Rectal smooth muscle tissue (tissue), 1 donor: Measurements from ENCODE around the gene ANKS1A.

ENCODE experiments used
- H3K27ac ChIP-seq: one replicate; pipeline ENCODE4 v1.7.0; 2013; ENCODE audit warnings: low read depth, low read length, inconsistent platforms
- H3K27me3 ChIP-seq: one replicate; pipeline ENCODE4 v1.7.0; 2013; ENCODE audit warnings: low read length; ENCODE audit not compliant: control insufficient read depth, insufficient read depth
- H3K36me3 ChIP-seq: one replicate; pipeline ENCODE4 v1.7.0; 2013; ENCODE audit warnings: low read length; ENCODE audit not compliant: control insufficient read depth, insufficient read depth
- H3K4me1 ChIP-seq: one replicate; pipeline ENCODE4 v1.7.0; 2013; ENCODE audit warnings: low read length; ENCODE audit not compliant: control insufficient read depth, insufficient read depth
- H3K4me3 ChIP-seq: one replicate; pipeline ENCODE4 v1.7.0; 2013; ENCODE audit warnings: low read length
- H3K9ac ChIP-seq: one replicate; pipeline ENCODE4 v1.7.0; 2013; ENCODE audit warnings: low read length

The ANKS1A gene

GRCh38 chr6:35047265-35048011 lies 158.4 kb downstream of the ANKS1A start:
- no peaks in the 10 kb centered on the region for H3K36me3 ChIP-seq
- H3K4me1 ChIP-seq: peaks cover 75% of the 10 kb centered on the region
- H3K4me3 ChIP-seq: peak overlapping the region; percentile 28
- H3K27me3 ChIP-seq: no peaks in the 10 kb centered on the region
- peak overlapping the region; percentile 88 for H3K27ac ChIP-seq
- H3K9ac ChIP-seq: no peak overlapping the region

DNA sequence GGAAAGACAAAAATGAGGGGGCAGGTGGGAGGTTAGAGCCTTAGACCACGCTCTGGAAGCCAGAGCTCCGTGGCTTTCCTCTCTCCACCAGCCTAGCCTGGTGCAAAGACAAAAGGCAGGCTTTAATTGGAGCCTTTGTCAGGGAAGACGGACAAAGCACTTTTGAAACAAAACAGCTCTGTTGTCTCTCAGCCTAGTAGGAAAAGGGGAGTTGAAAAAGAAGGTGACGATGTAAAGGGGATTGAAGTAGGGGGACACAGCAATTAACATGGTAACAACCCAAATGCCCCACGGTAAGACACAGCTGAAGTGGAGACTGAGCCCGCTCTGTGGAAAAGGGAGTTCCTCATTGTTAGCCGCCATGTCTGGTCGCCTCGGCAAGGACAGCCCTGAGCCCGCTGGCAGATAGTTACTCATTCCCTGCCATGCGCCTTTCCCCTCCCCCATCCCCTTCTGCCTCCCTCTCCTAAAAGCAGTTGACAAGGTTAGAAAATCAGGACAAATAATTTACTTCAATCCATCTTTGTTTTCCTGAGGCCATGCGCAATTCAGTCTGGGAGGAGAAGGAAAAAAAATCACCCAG lies 159.1 kb downstream of the ANKS1A start:
- no peaks in the 10 kb centered on the region for H3K36me3 ChIP-seq
- H3K27me3 ChIP-seq: no peaks in the 10 kb centered on the region
- H3K9ac ChIP-seq: no peak overlapping the region
- H3K4me1 ChIP-seq: peaks cover 73% of the 10 kb centered on the region
- H3K4me3 ChIP-seq: peak overlapping the region; percentile 28
- peak overlapping the region; percentile 88 for H3K27ac ChIP-seq

DNA sequence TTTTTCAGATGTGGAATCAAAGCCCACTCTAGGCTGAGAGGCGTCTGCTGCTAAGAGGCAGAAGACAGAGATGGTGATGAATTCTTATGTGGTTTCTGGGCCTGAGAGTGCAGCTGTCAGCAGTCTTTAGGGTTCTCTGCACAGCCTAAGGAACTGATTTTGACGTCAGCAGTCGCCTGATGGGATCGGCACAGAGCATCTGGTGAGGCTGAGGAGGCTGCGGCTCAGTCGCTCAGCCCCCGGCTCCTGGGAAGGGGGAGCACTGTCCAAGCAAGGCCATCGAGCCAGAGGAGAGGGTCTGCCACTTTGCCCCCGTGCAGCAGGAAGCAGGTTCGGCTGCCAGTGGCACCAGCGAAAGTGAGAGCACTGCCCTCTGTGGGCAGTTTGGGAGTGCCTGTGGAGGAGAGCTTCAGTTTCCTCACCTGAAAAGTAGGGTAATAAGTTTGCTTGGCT lies 159.6 kb downstream of the ANKS1A start:
- Histone ChIP-seq H3K4me1 (peaks cover 77% of the 10 kb centered on the region), H3K36me3 (no peaks in the 10 kb centered on the region), H3K9ac (no peak overlapping the region), H3K27me3 (no peaks in the 10 kb centered on the region), H3K27ac (peak overlapping the region; percentile 88), H3K4me3 (peak overlapping the region; percentile 16)

DNA sequence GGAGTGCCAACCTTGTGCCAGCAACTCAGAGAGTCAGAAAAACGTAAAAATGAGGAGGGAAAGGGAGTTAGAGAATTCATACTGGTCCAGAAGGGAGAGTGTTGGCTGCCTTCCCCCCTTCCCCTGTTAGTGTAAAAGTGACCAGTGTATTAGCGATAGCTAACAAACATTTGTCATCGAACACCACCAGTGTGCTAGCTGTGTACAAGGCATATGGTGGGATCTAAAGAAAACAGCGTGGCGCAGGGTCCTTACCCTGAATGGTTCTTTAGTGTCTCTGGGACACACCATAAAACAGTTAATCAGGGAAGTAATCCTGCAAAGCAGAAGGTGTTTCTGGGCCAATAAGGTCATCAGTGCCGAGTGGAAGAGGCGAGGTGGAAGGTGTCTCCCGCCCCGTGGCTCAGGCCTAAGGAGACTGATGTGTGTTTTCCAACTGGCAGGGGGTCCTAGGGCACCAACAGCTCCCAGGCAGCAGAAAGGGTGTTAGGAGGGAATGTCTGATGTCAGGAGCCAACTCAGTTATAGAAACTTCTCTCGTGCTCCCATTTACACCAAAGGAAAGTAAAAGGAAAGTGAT lies 160.2 kb downstream of the ANKS1A start:
- H3K9ac ChIP-seq: no peak overlapping the region
- peak overlapping the region; percentile 16 for H3K4me3 ChIP-seq
- H3K4me1 ChIP-seq: peaks cover 75% of the 10 kb centered on the region
- no peaks in the 10 kb centered on the region for H3K36me3 ChIP-seq
- peak overlapping the region; percentile 88 for H3K27ac ChIP-seq
- no peaks in the 10 kb centered on the region for H3K27me3 ChIP-seq

GRCh38 chr6:35049900-35050756 lies 161.1 kb downstream of the ANKS1A start:
- H3K27me3 ChIP-seq: no peaks in the 10 kb centered on the region
- H3K36me3 ChIP-seq: peaks cover 7% of the 10 kb centered on the region
- H3K4me3 ChIP-seq: peak overlapping the region; percentile 41
- peaks cover 67% of the 10 kb centered on the region for H3K4me1 ChIP-seq
- no peak overlapping the region for H3K9ac ChIP-seq
- H3K27ac ChIP-seq: peak overlapping the region; percentile 88

DNA sequence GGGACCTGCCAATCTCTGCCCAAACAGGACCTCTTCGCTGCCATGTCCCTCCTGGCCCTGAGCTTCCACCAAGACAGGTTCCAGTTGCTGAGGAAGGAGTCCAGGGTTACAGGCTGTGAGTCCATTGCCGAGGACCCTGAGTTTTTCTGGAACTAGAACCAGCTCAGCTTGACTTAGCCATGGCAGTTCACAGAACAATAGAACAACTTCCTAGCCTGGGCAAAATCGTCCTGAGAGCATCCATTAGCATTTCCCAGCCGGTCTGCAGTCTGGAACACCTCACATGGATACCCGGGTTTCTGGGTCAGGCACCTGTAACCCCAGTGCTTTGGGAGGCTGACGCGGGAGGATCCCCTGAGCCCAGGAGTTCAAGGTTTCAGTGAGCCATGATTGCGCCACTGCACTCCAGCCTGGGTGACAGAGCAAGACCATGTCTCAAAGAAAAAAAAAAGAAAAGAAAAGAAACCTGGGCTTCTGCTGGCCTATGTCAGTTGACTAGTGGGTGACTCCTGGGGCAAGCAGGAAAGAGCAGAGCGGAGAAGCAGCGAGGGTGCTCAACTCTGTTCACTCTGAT lies 161.8 kb downstream of the ANKS1A start:
- H3K27me3 ChIP-seq: no peaks in the 10 kb centered on the region
- H3K4me1 ChIP-seq: peaks cover 60% of the 10 kb centered on the region
- H3K4me3 ChIP-seq: no peak overlapping the region
- no peak overlapping the region for H3K9ac ChIP-seq
- H3K36me3 ChIP-seq: peaks cover 7% of the 10 kb centered on the region
- H3K27ac ChIP-seq: peak overlapping the region; percentile 88

DNA sequence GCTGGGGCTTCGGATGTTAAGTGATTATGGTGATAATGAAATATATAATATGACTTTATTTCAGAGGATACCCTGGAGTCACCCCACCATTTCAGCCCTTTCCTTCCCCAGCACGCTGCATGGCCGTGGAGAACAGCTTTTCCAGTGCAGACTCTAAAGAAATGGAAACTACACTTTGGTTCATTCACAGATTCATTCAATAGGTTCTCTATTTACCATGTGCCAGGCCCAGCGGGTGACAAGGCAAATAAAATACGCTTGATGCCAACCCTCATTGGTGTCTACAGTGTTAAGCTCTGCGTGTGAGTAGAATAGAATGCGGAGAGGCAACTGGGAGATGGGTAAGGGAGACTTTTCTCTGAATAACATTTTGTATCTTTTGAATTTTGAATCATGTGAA lies 162.3 kb downstream of the ANKS1A start:
- Histone ChIP-seq H3K36me3 (peaks cover 7% of the 10 kb centered on the region), H3K9ac (no peak overlapping the region), H3K27ac (peak overlapping the region; percentile 75), H3K4me1 (peaks cover 55% of the 10 kb centered on the region), H3K27me3 (no peaks in the 10 kb centered on the region), H3K4me3 (no peak overlapping the region)

DNA sequence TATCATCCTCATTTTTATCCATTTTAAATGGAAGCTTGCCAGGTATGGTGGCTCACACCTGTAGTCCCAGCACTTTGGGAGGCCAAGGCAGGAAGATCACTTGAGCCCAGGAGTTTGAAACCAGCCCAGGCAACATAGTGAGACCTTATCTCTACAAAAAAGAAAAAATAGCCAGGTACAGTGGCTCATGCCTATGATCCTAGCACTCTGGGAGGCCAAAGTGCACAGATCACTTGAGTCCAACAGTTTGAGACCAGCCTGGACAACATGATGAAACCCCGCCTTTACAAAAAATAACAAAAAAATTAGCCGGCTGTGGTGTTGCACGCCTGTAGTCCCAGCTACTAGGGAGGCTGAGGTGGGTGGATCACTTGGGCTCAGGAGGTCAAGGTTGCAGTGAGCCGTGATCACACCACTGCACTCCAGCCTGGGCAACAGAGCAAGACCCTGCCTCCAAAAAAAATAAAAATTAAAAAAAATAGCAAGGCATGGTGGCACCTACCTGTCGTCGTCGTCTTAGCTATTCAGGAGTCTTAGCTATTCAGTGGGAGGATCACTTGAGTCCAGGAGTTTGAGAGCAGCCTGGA lies 163.0 kb downstream of the ANKS1A start:
- Histone ChIP-seq H3K36me3 (peaks cover 7% of the 10 kb centered on the region), H3K27ac (peak overlapping the region; percentile 75), H3K4me1 (peaks cover 50% of the 10 kb centered on the region), H3K9ac (peak overlapping the region; percentile 7), H3K27me3 (no peaks in the 10 kb centered on the region), H3K4me3 (no peak overlapping the region)

DNA sequence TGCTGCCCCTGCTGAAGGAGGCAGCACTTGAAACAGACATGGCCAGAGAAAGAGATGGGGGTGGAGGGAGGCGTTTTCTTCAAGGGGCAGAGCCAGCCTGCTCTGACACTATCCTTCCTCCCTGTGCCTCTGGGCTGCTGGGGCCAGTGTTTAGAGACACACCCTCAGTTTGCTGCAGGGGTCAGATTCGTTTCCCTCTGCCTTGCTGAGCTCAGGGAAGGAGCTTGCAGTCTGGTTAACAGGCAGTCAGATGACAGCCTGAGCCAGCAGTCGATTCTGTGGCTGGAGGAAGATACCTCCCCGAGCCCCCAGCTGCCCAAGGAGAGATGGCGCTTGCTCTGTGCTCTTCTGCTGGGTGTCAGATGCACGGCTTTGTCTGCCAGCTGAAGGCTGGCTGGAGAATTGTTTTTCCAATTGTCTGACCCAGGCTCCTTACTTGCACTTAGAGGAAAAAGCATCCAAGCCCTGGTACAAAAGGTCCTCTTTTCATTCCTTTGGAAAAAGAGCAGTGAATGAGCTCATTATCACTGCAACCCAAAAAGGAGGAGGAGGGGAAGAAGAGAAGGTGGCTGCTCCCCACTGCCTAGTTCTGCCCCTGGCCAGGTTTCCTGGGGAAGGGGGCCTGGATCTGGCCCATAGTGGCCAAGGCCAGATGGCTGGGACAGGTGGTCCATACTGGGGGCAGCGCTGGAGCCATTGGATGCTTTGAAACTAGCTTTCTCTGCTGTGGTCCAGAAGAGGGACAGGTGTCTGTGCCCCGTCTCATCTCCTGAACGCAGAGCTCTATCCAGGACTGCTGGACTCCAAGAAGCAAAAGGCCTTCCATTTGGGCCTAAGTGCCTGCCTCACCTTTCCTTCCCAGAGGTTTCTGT lies 163.9 kb downstream of the ANKS1A start:
- Histone ChIP-seq H3K27me3 (no peaks in the 10 kb centered on the region), H3K4me1 (peaks cover 49% of the 10 kb centered on the region), H3K36me3 (peaks cover 7% of the 10 kb centered on the region), H3K4me3 (no peak overlapping the region), H3K9ac (no peak overlapping the region), H3K27ac (peak overlapping the region; percentile 83)

GRCh38 chr6:35053701-35054100 lies 164.6 kb downstream of the ANKS1A start:
- H3K27ac ChIP-seq: peak overlapping the region; percentile 83
- H3K9ac ChIP-seq: no peak overlapping the region
- H3K4me1 ChIP-seq: peaks cover 45% of the 10 kb centered on the region
- H3K36me3 ChIP-seq: peaks cover 13% of the 10 kb centered on the region
- no peaks in the 10 kb centered on the region for H3K27me3 ChIP-seq
- H3K4me3 ChIP-seq: no peak overlapping the region

GRCh38 chr6:35054106-35054742 lies 165.2 kb downstream of the ANKS1A start:
- no peaks in the 10 kb centered on the region for H3K27me3 ChIP-seq
- H3K4me1 ChIP-seq: peaks cover 40% of the 10 kb centered on the region
- no peak overlapping the region for H3K9ac ChIP-seq
- H3K4me3 ChIP-seq: no peak overlapping the region
- H3K36me3 ChIP-seq: peaks cover 17% of the 10 kb centered on the region
- H3K27ac ChIP-seq: peak overlapping the region; percentile 83
